Spleen (tissue), 7 donors: ENCODE data around the gene CUBN.

Experiments used
- CTCF ChIP-seq, 11 experiments: fragments of 200-600 bp in 7 of 11; fragments of 450-650 bp in 4 of 11; sonication (generic) in 4 of 11; IDR thresholded peaks in 8 of 11; conservative IDR thresholded peaks in 3 of 11; 1 replicate in 7 of 11; 2 replicates in 4 of 11; pipeline versions ENCODE4 v1.4.0 to v1.8.0; 2016 to 2021; ENCODE audit warnings: antibody characterized with exemption in 11 of 11, inconsistent platforms in 4 of 11, mild to moderate bottlenecking in 1 of 11
- POLR2A ChIP-seq, 3 donors: fragments of 450-650 bp; IDR thresholded peaks; one replicate each; pipeline ENCODE4 v1.5.1; 2017; ENCODE audit warnings: antibody characterized with exemption in 3 of 3, mild to moderate bottlenecking in 1 of 3
- POLR2AphosphoS5 ChIP-seq, 3 donors: sonication (generic); formaldehyde crosslinking; IDR thresholded peaks; one replicate each; pipeline ENCODE4 v1.5.1; 2017; ENCODE audit warnings: antibody characterized with exemption in 3 of 3
- donor health status: DM: no; HTN: no; CAD: no; lungs with moderate emphysema.
- donor health status: DM: no; HTN: no; CAD: no.
- donor health status: DM: no; HTN: no; CAD: no.

GRCh38 chr10:16923309-16923708, 206.3 kb downstream of the CUBN start:
- no peak for TF ChIP-seq POLR2A (IDR thresholded peaks at IDR 0.05)
- no peak for TF ChIP-seq CTCF (IDR thresholded peaks at IDR 0.05 in 8 of 11, conservative IDR thresholded peaks at IDR 0.05 in 3 of 11)
- no peak for TF ChIP-seq POLR2AphosphoS5 (IDR thresholded peaks at IDR 0.05)
